Stimulated activated CD4-positive, alpha-beta T cell treated with anti-CD3 and anti-CD28 coated beads, Interleukin-4, amount 100 ng/mL, for 24 hours (primary cell): ENCODE results near the gene BATF3.

ENCODE experiments used
- DNase-seq: peaks from one replicate; pipeline ENCODE4 v3.0.0-alpha.2; 2020

BATF3 gene

GRCh38 chr1:212702672-212703071 lies 3.0 kb upstream of the BATF3 start:
- DNase-seq, result no peak

GRCh38 chr1:212701910-212702309 lies 2.3 kb upstream of the BATF3 start:
- DNase-seq, result no peak

GRCh38 chr1:212700892-212701819 lies 1.5 kb upstream of the BATF3 start:
- peak; percentile 44 for DNase-seq

GRCh38 chr1:212700223-212700891 lies 717 bp upstream of the BATF3 start:
- peak; percentile 56 for DNase-seq

- peak; percentile 52 for DNase-seq
Observed at GRCh38 chr1:212699104-212699624, 476 bp downstream of the BATF3 start.

GRCh38 chr1:212698467-212699103 lies 1.1 kb downstream of the BATF3 start:
- no peak for DNase-seq

GRCh38 chr1:212696721-212697331 lies 2.8 kb downstream of the BATF3 start:
- no peak for DNase-seq

GRCh38 chr1:212692774-212693644 lies 6.6 kb downstream of the BATF3 start:
- DNase-seq, result no peak

- DNase-seq, result no peak
Observed at GRCh38 chr1:212691561-212692071, 8.0 kb downstream of the BATF3 start.

- no peak for DNase-seq
Observed at GRCh38 chr1:212690816-212691403, 8.7 kb downstream of the BATF3 start.

- DNase-seq, result no peak
Observed at GRCh38 chr1:212689758-212690529, 9.7 kb downstream of the BATF3 start.

GRCh38 chr1:212689196-212689725 lies 10.4 kb downstream of the BATF3 start:
- no peak for DNase-seq

- no peak for DNase-seq
Observed at GRCh38 chr1:212688341-212689047, 11.1 kb downstream of the BATF3 start.

GRCh38 chr1:212687811-212688210 lies 11.8 kb downstream of the BATF3 start:
- DNase-seq, result no peak

GRCh38 chr1:212686591-212686990 lies 13.0 kb downstream of the BATF3 start:
- DNase-seq, result no peak

GRCh38 chr1:212686069-212686468 lies 13.6 kb downstream of the BATF3 start:
- DNase-seq, result no peak

- no peak for DNase-seq
Observed at GRCh38 chr1:212685429-212685828, 14.2 kb downstream of the BATF3 start.

- DNase-seq, result no peak
Observed at GRCh38 chr1:212684521-212685090, 15.0 kb downstream of the BATF3 start.

GRCh38 chr1:212684076-212684475 lies 15.6 kb downstream of the BATF3 start:
- DNase-seq, result no peak
